Breast epithelium (tissue), 3 donors: Measurements from ENCODE around the gene EFNB1.

ENCODE experiments used
- CTCF ChIP-seq, 3 donors: fragments of 450-650 bp; IDR thresholded peaks; one replicate each; pipeline ENCODE4 v1.5.1; 2016 to 2017; ENCODE audit warnings: antibody characterized with exemption in 3 of 3, mild to moderate bottlenecking in 3 of 3, moderate library complexity in 3 of 3
- POLR2AphosphoS5 ChIP-seq, 3 donors: sonication (generic); formaldehyde crosslinking; IDR thresholded peaks; one replicate each; pipeline ENCODE4 v1.6.1; 2017; ENCODE audit warnings: antibody characterized with exemption in 3 of 3

GRCh38 chrX:68846536-68846935 is 17.7 kb downstream of the EFNB1 start:
- TF ChIP-seq CTCF (IDR thresholded peaks at IDR 0.05) = no peak
- no peak for TF ChIP-seq POLR2AphosphoS5 (IDR thresholded peaks at IDR 0.05)
